Measurements from ENCODE around the gene RGS7. TPM values are rescaled to one million over a fixed set of nuclear protein-coding genes. Genes with fewer than 3 reads are reported as not detected.
"Not testable (repeated sequence)": the region's sequence is repeated elsewhere in the genome, so short reads cannot be mapped to it uniquely, and the experiment has no call there.

Gene RGS7
- total RNA-seq, 2 experiments from 2014 or later = not detected

DNA sequence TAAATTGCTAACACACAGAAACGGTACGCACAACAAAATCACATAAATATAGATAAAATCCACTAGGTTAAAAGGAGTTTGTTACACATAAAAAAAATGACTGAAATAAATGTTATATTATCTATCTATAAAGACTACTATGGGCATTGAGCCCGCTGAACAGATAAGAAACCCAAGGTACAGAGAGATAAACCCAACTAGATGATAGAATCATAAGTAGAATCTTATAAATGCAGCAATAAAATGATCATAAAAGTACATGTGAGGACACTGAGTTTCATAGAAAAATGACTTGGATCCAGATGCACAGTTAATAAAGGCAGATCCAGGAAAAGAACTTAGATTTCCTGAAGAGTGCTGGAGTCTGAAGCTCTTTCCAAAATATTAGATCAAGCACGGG lies 128.7 kb downstream of the RGS7 start:
- no peaks in the 10 kb centered on the region for H3K4me1 Mint-ChIP-seq (ENCODE audit: low read depth)
- Histone ChIP-seq H3K4me1 (ENCODE audit: insufficient read depth, low read length) (no peaks in the 10 kb centered on the region), H3K27me3 (ENCODE audit: control insufficient read depth in 1 of 2, insufficient read depth in 2 of 2, low read length in 2 of 2) (no peaks in the 10 kb centered on the region), H3K36me3 (ENCODE audit: insufficient read depth, low read length) (no peaks in the 10 kb centered on the region), H3K4me3 (ENCODE audit: low read length) (no peak overlapping the region), H3K9me3 (ENCODE audit: control insufficient read depth in 1 of 2, insufficient read depth in 1 of 2, low read length in 2 of 2) (no peaks in the 10 kb centered on the region), H3K27ac (ENCODE audit: low read depth in 1 of 2, low read length in 2 of 2) (no peak overlapping the region)
- H3K4me3 Mint-ChIP-seq = no peak overlapping the region
- ChIA-PET CTCF (no interaction called here), POLR2A (no interaction called here)
- H3K27me3 Mint-ChIP-seq = no peaks in the 10 kb centered on the region
- peaks cover 11% of the 10 kb centered on the region for H3K9me3 Mint-ChIP-seq
- no peak for ATAC-seq (ENCODE audit: poor library complexity)
- H3K27ac Mint-ChIP-seq = no peak overlapping the region
- TF ChIP-seq CTCF (IDR thresholded peaks at IDR 0.05) = no peak
- DNase-seq = no peak
- intact Hi-C loops (cut with DNase I, micrococcal nuclease) = no loop called here
- H3K36me3 Mint-ChIP-seq (ENCODE audit: low read depth) = no peaks in the 10 kb centered on the region

GRCh38 chr1:241225741-241226140 lies 131.3 kb downstream of the RGS7 start:
- no peak overlapping the region for H3K4me3 Mint-ChIP-seq
- no peak overlapping the region for H3K27ac Mint-ChIP-seq
- no peaks in the 10 kb centered on the region for H3K9me3 ChIP-seq (ENCODE audit: control insufficient read depth in 1 of 2, insufficient read depth in 1 of 2, low read length in 2 of 2)
- H3K36me3 Mint-ChIP-seq (ENCODE audit: low read depth) = no peaks in the 10 kb centered on the region
- no peaks in the 10 kb centered on the region for H3K4me1 Mint-ChIP-seq (ENCODE audit: low read depth)
- H3K27me3 ChIP-seq (ENCODE audit: control insufficient read depth in 1 of 2, insufficient read depth in 2 of 2, low read length in 2 of 2) = no peaks in the 10 kb centered on the region
- intact Hi-C loops (cut with DNase I, micrococcal nuclease) = no loop called here
- no peak overlapping the region for H3K27ac ChIP-seq (ENCODE audit: low read depth in 1 of 2, low read length in 2 of 2)
- TF ChIP-seq CTCF (IDR thresholded peaks at IDR 0.05) = no peak
- ChIA-PET CTCF (no interaction called here), POLR2A (no interaction called here)
- ATAC-seq (ENCODE audit: poor library complexity) (no peak), DNase-seq (no peak)
- no peaks in the 10 kb centered on the region for H3K27me3 Mint-ChIP-seq
- peaks cover 19% of the 10 kb centered on the region for H3K9me3 Mint-ChIP-seq
- no peak overlapping the region for H3K4me3 ChIP-seq (ENCODE audit: low read length)
- H3K36me3 ChIP-seq (ENCODE audit: insufficient read depth, low read length) = no peaks in the 10 kb centered on the region
- H3K4me1 ChIP-seq (ENCODE audit: insufficient read depth, low read length) = no peaks in the 10 kb centered on the region

DNA sequence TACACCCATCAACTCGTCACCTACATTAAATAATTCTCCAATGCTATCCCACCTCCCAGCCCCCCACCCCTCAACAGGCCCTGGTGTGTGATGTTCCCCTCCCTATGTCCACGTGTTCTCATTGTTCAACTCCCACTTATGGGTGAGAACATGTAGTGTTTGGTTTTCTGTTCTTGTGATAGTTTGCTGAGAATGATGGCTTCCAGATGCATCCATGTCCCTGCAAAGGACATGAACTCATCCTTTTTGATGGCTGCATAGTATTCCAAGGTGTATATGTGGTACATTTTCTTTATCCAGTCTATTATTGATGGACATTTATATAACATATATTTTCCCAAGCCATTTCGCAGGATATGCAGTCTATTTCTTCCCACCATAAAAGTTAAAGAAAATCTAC lies 132.8 kb downstream of the RGS7 start:
- H3K27ac ChIP-seq (ENCODE audit: low read depth in 1 of 2, low read length in 2 of 2); H3K27me3 Mint-ChIP-seq; H3K4me1 ChIP-seq (ENCODE audit: insufficient read depth, low read length); ATAC-seq (ENCODE audit: poor library complexity); H3K4me1 Mint-ChIP-seq (ENCODE audit: low read depth); intact Hi-C loops (cut with DNase I, micrococcal nuclease); H3K36me3 ChIP-seq (ENCODE audit: insufficient read depth, low read length); H3K9me3 ChIP-seq (ENCODE audit: control insufficient read depth in 1 of 2, insufficient read depth in 1 of 2, low read length in 2 of 2); H3K4me3 ChIP-seq (ENCODE audit: low read length); H3K36me3 Mint-ChIP-seq (ENCODE audit: low read depth); DNase-seq; POLR2A ChIA-PET; H3K27me3 ChIP-seq (ENCODE audit: control insufficient read depth in 1 of 2, insufficient read depth in 2 of 2, low read length in 2 of 2); H3K4me3 Mint-ChIP-seq; H3K27ac Mint-ChIP-seq; CTCF ChIA-PET: not testable (repeated sequence)
- peaks cover 25% of the 10 kb centered on the region for H3K9me3 Mint-ChIP-seq

DNA sequence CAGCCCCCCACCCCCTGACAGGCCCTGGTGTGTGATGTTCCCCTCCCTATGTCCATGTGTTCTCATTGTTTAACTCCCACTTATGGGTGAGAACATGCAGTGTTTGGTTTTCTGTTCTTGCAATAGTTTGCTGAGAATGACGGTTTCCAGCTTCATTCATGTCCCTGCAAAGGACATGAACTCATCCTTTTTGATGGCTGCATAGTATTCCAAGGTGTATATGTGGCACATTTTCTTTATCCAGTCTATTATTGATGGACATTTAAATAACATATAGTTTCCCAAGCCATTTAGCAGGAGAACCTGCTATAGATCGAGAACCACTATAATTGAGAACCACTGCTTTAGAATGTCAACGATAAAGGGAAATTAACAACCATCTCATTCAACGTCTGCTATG lies 134.2 kb downstream of the RGS7 start:
- peaks cover 25% of the 10 kb centered on the region for H3K9me3 Mint-ChIP-seq
- DNase-seq; H3K27me3 ChIP-seq (ENCODE audit: control insufficient read depth in 1 of 2, insufficient read depth in 2 of 2, low read length in 2 of 2); CTCF ChIA-PET; ATAC-seq (ENCODE audit: poor library complexity); H3K4me1 Mint-ChIP-seq (ENCODE audit: low read depth); H3K27me3 Mint-ChIP-seq; H3K4me3 ChIP-seq (ENCODE audit: low read length); H3K27ac Mint-ChIP-seq; H3K9me3 ChIP-seq (ENCODE audit: control insufficient read depth in 1 of 2, insufficient read depth in 1 of 2, low read length in 2 of 2); intact Hi-C loops (cut with DNase I, micrococcal nuclease); H3K4me3 Mint-ChIP-seq; H3K36me3 Mint-ChIP-seq (ENCODE audit: low read depth); H3K27ac ChIP-seq (ENCODE audit: low read depth in 1 of 2, low read length in 2 of 2); H3K4me1 ChIP-seq (ENCODE audit: insufficient read depth, low read length); H3K36me3 ChIP-seq (ENCODE audit: insufficient read depth, low read length); POLR2A ChIA-PET: not testable (repeated sequence)
